ENCODE measurements around the gene RERE. TPM values are rescaled to one million over a fixed set of nuclear protein-coding genes. Genes with fewer than 3 reads are reported as not detected.

Gene RERE
- total RNA-seq, 1 donor from 2014 or later, result 88.5 TPM

GRCh38 chr1:8333246-8333987, 484.0 kb downstream of the RERE start:
- no peaks in the 10 kb centered on the region for H3K4me1 ChIP-seq
- DNase-seq (no peak), ATAC-seq (no peak)
- H3K27me3 ChIP-seq (ENCODE audit: low read depth), result no peaks in the 10 kb centered on the region
- no peak for TF ChIP-seq CTCF (IDR thresholded peaks at IDR 0.05)
- no peaks in the 10 kb centered on the region for H3K36me3 ChIP-seq
- intact Hi-C loops (cut with DNase I), result no loop called here
- no peak overlapping the region for H3K4me3 ChIP-seq
- no peaks in the 10 kb centered on the region for H3K9me3 ChIP-seq
- H3K27ac ChIP-seq, result no peak overlapping the region

- no peaks in the 10 kb centered on the region for H3K27me3 ChIP-seq (ENCODE audit: low read depth)
- no peaks in the 10 kb centered on the region for H3K36me3 ChIP-seq
- intact Hi-C loops (cut with DNase I), result no loop called here
- no peak overlapping the region for H3K27ac ChIP-seq
- ATAC-seq (no peak), DNase-seq (no peak)
- TF ChIP-seq CTCF (IDR thresholded peaks at IDR 0.05), result no peak
- H3K9me3 ChIP-seq, result no peaks in the 10 kb centered on the region
- H3K4me3 ChIP-seq, result no peak overlapping the region
- H3K4me1 ChIP-seq, result no peaks in the 10 kb centered on the region
These were observed 484.6 kb downstream of the RERE start for GRCh38 chr1:8332806-8333205.

- no peak for TF ChIP-seq CTCF (IDR thresholded peaks at IDR 0.05)
- Histone ChIP-seq H3K4me1 (no peaks in the 10 kb centered on the region), H3K4me3 (no peak overlapping the region), H3K36me3 (no peaks in the 10 kb centered on the region), H3K27ac (no peak overlapping the region), H3K27me3 (ENCODE audit: low read depth) (no peaks in the 10 kb centered on the region), H3K9me3 (no peaks in the 10 kb centered on the region)
- DNase-seq, result no peak
- ATAC-seq, result no peak
- intact Hi-C loops (cut with DNase I), result no loop called here
These were observed 486.9 kb downstream of the RERE start for GRCh38 chr1:8330271-8331125.

- Histone ChIP-seq H3K27me3 (ENCODE audit: low read depth) (no peaks in the 10 kb centered on the region), H3K4me1 (no peaks in the 10 kb centered on the region), H3K4me3 (no peak overlapping the region), H3K36me3 (no peaks in the 10 kb centered on the region), H3K9me3 (no peaks in the 10 kb centered on the region), H3K27ac (no peak overlapping the region)
- DNase-seq (no peak), ATAC-seq (no peak)
- no peak for TF ChIP-seq CTCF (IDR thresholded peaks at IDR 0.05)
- intact Hi-C loops (cut with DNase I), result no loop called here
These were observed 487.6 kb downstream of the RERE start for GRCh38 chr1:8329858-8330257.

GRCh38 chr1:8329439-8329838, 488.0 kb downstream of the RERE start:
- DNase-seq (no peak), ATAC-seq (peak in 1 of 2 donors; percentile 44)
- no peak overlapping the region for H3K27ac ChIP-seq
- H3K9me3 ChIP-seq, result no peaks in the 10 kb centered on the region
- intact Hi-C loops (cut with DNase I), result no loop called here
- no peaks in the 10 kb centered on the region for H3K27me3 ChIP-seq (ENCODE audit: low read depth)
- no peak for TF ChIP-seq CTCF (IDR thresholded peaks at IDR 0.05)
- H3K4me1 ChIP-seq, result no peaks in the 10 kb centered on the region
- no peaks in the 10 kb centered on the region for H3K36me3 ChIP-seq
- H3K4me3 ChIP-seq, result no peak overlapping the region

All from lower lobe of right lung (tissue), 2 donors.